GM19468 (cell line): ENCODE results near the gene FSTL1.

Experiments used
- ATAC-seq: cut with Tn5 transposase; IDR thresholded peaks from one replicate; pipeline ENCODE4 v1.9.1; 2021; ENCODE audit warnings: mild to moderate bottlenecking, moderate library complexity, moderate number of reproducible peaks; ENCODE audit not compliant: unreplicated experiment; ENCODE audit errors: extremely low read depth

Gene FSTL1

GRCh38 chr3:120441776-120442175 lies 9.0 kb downstream of the FSTL1 start:
- no peak for ATAC-seq

GRCh38 chr3:120440762-120441161 lies 10.0 kb downstream of the FSTL1 start:
- no peak for ATAC-seq

- no peak for ATAC-seq
Observed at GRCh38 chr3:120440001-120440703, 10.6 kb downstream of the FSTL1 start.

GRCh38 chr3:120438665-120439370 lies 12.0 kb downstream of the FSTL1 start:
- no peak for ATAC-seq

GRCh38 chr3:120438216-120438615 lies 12.6 kb downstream of the FSTL1 start:
- no peak for ATAC-seq

- ATAC-seq = no peak
Observed at GRCh38 chr3:120437559-120437958, 13.2 kb downstream of the FSTL1 start.

- no peak for ATAC-seq
Observed at GRCh38 chr3:120436523-120437050, 14.2 kb downstream of the FSTL1 start.

- no peak for ATAC-seq
Observed at GRCh38 chr3:120435621-120436020, 15.2 kb downstream of the FSTL1 start.

GRCh38 chr3:120433662-120434331 lies 17.0 kb downstream of the FSTL1 start:
- no peak for ATAC-seq

- no peak for ATAC-seq
Observed at GRCh38 chr3:120432150-120432860, 18.5 kb downstream of the FSTL1 start.

GRCh38 chr3:120429921-120430361 lies 20.9 kb downstream of the FSTL1 start:
- ATAC-seq = no peak

- no peak for ATAC-seq
Observed at GRCh38 chr3:120428924-120429323, 21.9 kb downstream of the FSTL1 start.

- no peak for ATAC-seq
Observed at GRCh38 chr3:120427201-120427600, 23.6 kb downstream of the FSTL1 start.

GRCh38 chr3:120425572-120426250 lies 25.1 kb downstream of the FSTL1 start:
- ATAC-seq = no peak

- ATAC-seq = no peak
Observed at GRCh38 chr3:120424976-120425570, 25.7 kb downstream of the FSTL1 start.

- no peak for ATAC-seq
Observed at GRCh38 chr3:120424506-120424905, 26.3 kb downstream of the FSTL1 start.

GRCh38 chr3:120423432-120423831 lies 27.4 kb downstream of the FSTL1 start:
- ATAC-seq = no peak

- no peak for ATAC-seq
Observed at GRCh38 chr3:120421926-120422325, 28.9 kb downstream of the FSTL1 start.

GRCh38 chr3:120420928-120421551 lies 29.8 kb downstream of the FSTL1 start:
- ATAC-seq = no peak
